Thyroid gland (tissue), 4 donors: ENCODE measurements around the gene CTBS.

Experiments
- POLR2A ChIP-seq, 2 donors: fragments of 450-650 bp; IDR thresholded peaks; one replicate each; pipeline ENCODE4 v1.6.1; 2017; ENCODE audit warnings: antibody characterized with exemption in 2 of 2, mild to moderate bottlenecking in 2 of 2, moderate library complexity in 1 of 2
- TF ChIP-seq, protein P1 (sequence below), 6 experiments: fragments of 200-600 bp in 3 of 6; fragments of 450-650 bp in 3 of 6; sonication (generic) in 3 of 6; IDR thresholded peaks; one replicate each; pipeline ENCODE4 v1.5.1; 2016 to 2019; ENCODE audit warnings: antibody characterized with exemption in 6 of 6, mild to moderate bottlenecking in 2 of 6, inconsistent platforms in 1 of 6, moderate library complexity in 1 of 6

DNA sequence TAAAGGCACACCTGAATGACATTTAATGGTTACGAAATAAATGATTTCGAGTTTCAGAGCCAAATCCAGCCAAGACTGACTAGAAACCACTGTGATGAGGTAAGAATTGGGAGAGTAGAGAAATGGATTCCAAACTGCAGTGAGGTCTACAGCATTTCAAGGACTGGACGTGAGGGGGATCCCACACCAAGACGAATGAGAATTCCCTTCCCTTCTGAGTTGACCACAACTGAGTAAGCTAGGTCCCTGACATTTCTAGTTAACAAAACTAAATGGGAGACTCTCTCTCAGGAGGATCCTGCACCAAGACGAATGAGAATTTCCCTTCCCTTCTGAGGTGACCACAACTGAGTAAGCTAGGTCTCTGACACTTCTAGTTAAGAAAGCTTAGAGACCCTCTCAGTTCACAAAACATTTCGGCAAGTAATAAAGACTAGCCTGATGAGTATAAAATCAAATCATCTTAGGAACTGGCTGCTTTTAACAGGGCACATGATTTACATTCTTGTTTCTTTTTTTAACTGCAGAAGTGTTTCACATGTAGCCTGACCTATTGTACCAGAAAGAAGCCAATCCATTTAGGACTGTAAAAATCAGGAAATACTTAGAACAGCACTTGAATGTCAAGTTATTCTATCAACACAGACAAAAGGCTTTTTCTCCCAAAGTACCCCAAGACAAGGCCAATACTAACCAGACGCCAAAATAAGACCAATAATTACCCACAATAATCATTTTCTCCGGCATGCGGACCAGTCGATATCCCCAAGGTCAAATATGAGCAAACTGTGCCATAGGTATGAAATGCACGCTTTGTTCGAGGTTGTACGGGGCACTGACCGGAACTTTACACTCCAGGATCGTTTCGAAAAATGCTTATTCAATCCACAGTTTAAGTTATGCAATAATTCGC, 69.4 kb downstream of the CTBS start:
- TF ChIP-seq, protein P1, sequence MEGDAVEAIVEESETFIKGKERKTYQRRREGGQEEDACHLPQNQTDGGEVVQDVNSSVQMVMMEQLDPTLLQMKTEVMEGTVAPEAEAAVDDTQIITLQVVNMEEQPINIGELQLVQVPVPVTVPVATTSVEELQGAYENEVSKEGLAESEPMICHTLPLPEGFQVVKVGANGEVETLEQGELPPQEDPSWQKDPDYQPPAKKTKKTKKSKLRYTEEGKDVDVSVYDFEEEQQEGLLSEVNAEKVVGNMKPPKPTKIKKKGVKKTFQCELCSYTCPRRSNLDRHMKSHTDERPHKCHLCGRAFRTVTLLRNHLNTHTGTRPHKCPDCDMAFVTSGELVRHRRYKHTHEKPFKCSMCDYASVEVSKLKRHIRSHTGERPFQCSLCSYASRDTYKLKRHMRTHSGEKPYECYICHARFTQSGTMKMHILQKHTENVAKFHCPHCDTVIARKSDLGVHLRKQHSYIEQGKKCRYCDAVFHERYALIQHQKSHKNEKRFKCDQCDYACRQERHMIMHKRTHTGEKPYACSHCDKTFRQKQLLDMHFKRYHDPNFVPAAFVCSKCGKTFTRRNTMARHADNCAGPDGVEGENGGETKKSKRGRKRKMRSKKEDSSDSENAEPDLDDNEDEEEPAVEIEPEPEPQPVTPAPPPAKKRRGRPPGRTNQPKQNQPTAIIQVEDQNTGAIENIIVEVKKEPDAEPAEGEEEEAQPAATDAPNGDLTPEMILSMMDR (IDR thresholded peaks at IDR 0.05): no peak
- peak in 1 of 2 donors; percentile 18 for TF ChIP-seq POLR2A (IDR thresholded peaks at IDR 0.05)
